Right ventricle myocardium inferior (tissue), 1 donor: Measurements from ENCODE around the gene FOLR2. TPM values are rescaled to one million over a fixed set of nuclear protein-coding genes. Genes with fewer than 3 reads are reported as not detected.
"Not testable (repeated sequence)": the region's sequence is repeated elsewhere in the genome, so short reads cannot be mapped to it uniquely, and the experiment has no call there.

ENCODE experiments used
- ATAC-seq: fragments of 200-7000 bp; cut with Tn5 transposase; one replicate; pipeline ENCODE4 v1.9.1; 2020; ENCODE audit warnings: mild to moderate bottlenecking, moderate library complexity
- DNase-seq: peaks from one replicate; pipeline ENCODE4 v3.0.0; 2021; ENCODE audit errors: missing footprints
- intact Hi-C: fragments of 100-400 bp; cut with DNase I; formaldehyde crosslinking; loops from one replicate; pipeline ENCODE4 v1.11.0; 2022
- total RNA-seq: library from RNA; stranded (reverse); fragmentation: NEBNext Ultra II Directional; extraction: Animal tissue kit (Norgen Biotek cat#: 25700); gene quantifications from one replicate; pipeline ENCODE4 v1.2.1, GENCODE V29; 2021
- donor health status: DM: no; HTN: yes; CAD: no; lungs with severe emphysema.

The FOLR2 gene
- total RNA-seq, 1 donor from 2014 or later, result 33.1 TPM

DNA sequence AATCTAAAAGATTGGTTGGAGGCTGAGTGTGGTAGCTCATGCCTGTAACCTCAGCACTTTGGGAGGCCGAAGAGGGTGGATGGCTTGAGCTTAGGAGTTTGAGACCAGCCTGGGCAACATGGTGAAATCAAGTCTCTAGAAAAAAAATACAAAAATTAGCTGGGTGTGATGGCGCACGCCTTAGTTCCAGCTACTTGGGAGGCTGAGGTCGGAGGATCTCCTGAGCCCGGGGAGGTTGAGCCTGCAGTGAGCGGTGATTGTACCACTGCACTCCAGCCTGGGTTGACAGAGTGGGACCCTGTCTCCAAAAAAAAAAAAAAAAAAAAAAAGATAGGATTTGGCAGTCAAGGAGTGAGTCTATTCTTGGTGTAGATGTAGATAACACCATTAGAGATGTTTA is 14.0 kb upstream of the FOLR2 start:
- ATAC-seq (no peak), DNase-seq (no peak)
- intact Hi-C loops, result no loop called here

GRCh38 chr11:72203163-72203562 is 13.4 kb upstream of the FOLR2 start:
- ATAC-seq, result no peak
- DNase-seq, result no peak
- intact Hi-C loops, result no loop called here

GRCh38 chr11:72204886-72205285 is 11.7 kb upstream of the FOLR2 start:
- ATAC-seq, result no peak
- intact Hi-C loops, result no loop called here
- DNase-seq, result no peak

DNA sequence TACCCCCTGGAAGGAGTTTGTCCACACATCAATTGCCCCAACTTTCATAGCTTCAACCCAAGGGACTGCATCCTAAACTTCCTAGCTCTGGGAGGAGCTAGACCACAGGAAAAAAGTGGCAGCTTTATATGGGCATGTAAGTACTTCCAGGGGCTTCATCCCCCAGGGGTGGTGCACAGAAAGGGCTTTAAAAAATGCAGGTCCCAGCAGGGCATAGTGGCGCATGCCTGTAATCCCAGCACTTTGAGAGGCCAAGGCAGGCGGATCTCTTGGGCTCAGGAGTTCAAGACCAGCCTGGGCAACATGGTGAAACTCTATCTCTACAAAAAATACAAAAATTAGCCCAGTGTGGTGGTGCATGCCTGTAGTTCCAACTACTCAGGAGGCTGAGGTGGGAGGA is 9.8 kb upstream of the FOLR2 start:
- DNase-seq, ATAC-seq, intact Hi-C loops: not testable (repeated sequence)

- DNase-seq, result no peak
- ATAC-seq, result no peak
- intact Hi-C loops, result no loop called here
Measured at GRCh38 chr11:72208281-72208680, 8.3 kb upstream of the FOLR2 start.

DNA sequence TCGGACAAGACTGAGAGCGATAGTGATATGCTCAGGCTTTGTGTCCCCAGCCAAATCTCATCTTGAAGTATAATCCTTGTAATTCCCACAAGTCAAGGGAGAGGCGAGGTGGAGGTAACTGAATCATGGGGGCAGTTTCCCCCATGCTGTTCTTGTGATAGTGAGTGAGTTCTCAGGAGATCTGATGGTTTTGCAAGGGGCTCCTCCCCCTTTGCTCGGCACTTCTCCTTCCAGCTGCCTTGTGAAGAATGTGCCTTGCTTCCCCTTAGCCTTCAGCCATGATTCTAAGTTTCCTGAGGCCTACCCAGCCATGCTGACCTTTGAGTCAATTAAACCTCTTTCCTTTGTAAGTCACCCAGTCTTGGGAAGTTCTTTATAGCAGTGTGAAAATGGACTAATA is 7.5 kb upstream of the FOLR2 start:
- ATAC-seq (no peak), DNase-seq (no peak)
- intact Hi-C loops, result no loop called here

- intact Hi-C loops, result no loop called here
- ATAC-seq (peak; percentile 27), DNase-seq (no peak)
Measured at GRCh38 chr11:72217841-72218240, 1.2 kb downstream of the FOLR2 start.

DNA sequence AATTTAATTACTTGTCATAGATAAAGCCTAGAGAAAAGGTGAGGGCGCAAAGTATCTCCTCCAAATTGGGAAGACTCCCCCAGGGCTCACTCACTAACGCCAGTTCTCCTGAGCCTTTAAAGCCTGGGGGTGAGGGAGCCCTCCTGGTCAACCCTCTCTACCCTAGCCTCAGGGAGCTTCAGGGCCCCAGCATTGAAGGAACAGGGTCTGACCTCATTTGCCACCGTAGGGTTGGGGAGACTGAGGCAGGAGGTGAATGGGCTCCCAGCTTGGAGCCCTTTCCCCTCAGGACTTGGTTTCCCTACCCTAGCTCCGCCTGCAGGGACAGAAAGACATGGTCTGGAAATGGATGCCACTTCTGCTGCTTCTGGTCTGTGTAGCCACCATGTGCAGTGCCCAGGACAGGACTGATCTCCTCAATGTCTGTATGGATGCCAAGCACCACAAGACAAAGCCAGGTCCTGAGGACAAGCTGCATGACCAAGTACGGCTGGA is 1.7 kb downstream of the FOLR2 start:
- DNase-seq (no peak), ATAC-seq (no peak)
- intact Hi-C loops, result no loop called here

- ATAC-seq (no peak), DNase-seq (peak; percentile 20)
- intact Hi-C loops, result loop anchor here (5.0 kb wide), 2 partner anchors 196 to 294 kb away; partner anchors contain the start of genes RNF121 and XNDC1N
Measured at GRCh38 chr11:72220696-72221363, 4.2 kb downstream of the FOLR2 start.

DNA sequence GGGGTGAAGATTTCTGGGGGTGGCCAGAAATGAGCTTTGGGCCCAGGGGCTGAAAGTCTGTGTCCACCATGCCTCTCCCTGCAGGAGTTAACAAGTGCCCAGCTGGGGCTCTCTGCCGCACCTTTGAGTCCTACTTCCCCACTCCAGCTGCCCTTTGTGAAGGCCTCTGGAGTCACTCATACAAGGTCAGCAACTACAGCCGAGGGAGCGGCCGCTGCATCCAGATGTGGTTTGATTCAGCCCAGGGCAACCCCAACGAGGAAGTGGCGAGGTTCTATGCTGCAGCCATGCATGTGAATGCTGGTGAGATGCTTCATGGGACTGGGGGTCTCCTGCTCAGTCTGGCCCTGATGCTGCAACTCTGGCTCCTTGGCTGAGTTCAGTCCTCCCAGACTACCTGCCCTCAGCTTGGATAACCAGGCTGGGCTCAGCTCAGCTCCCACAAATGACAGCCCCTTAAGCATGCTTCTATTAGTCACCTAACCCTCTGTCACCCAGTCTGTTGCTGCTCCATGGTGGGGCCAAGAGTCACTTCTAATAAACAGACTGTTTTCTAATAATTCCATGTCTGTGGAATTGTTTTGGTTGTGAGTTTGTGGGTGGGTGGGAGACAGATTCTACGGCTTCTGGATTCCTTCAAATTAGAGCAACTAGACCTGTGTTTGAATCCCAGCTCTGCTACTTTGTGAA is 4.9 kb downstream of the FOLR2 start:
- ATAC-seq, result no peak
- DNase-seq, result peak; percentile 78
- intact Hi-C loops, result loop anchor here (2.0 to 5.0 kb wide), 3 partner anchors 119 to 294 kb away; partner anchors contain the start of genes LAMTOR1, RNF121 and XNDC1N

- ATAC-seq (no peak), DNase-seq (peak; percentile 32)
- intact Hi-C loops, result loop anchor here (2.0 to 5.0 kb wide), 3 partner anchors 119 to 295 kb away; partner anchors contain the start of genes LAMTOR1, RNF121 and XNDC1N
Measured at GRCh38 chr11:72222106-72222891, 5.7 kb downstream of the FOLR2 start.

DNA sequence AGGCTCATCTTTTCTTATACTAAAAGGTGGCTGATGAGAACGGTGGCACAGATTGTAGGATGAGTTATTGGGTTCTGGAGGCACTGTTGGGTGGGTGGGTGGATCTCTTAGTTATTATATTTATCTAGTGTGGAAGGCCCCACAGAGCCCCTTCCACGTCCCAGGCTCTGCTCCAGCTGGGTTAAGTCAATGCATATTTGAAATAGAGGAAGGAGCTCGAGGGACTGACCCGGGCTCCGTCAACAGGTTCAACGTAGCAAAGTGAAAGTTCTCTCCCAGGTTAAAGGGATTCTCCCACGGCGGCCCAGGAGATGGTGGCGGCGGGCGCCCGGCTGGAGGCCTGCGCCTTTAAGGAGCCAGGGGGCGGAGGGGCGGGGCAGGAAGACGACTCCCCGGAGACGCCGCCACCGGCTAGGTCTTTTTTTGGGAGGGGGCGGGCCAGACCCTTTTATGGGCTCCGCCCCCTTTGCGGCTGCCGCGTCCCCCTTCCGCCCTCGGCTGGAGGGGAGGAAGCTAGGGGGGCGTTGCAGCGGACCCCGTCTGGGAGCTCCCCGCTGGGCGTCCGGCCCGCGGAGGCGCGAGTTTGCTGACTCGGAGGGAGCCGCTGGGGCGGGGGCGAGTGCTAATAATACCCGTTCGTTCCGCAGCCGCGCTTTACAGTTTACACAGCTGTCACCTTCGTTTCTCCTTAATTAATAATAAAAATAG is 6.5 kb downstream of the FOLR2 start:
- peak; percentile 97 for DNase-seq
- peak; percentile 91 for ATAC-seq
- intact Hi-C loops, result loop anchor here (2.0 to 5.0 kb wide), 3 partner anchors 120 to 296 kb away; partner anchors contain the start of genes LAMTOR1, RNF121 and XNDC1N

DNA sequence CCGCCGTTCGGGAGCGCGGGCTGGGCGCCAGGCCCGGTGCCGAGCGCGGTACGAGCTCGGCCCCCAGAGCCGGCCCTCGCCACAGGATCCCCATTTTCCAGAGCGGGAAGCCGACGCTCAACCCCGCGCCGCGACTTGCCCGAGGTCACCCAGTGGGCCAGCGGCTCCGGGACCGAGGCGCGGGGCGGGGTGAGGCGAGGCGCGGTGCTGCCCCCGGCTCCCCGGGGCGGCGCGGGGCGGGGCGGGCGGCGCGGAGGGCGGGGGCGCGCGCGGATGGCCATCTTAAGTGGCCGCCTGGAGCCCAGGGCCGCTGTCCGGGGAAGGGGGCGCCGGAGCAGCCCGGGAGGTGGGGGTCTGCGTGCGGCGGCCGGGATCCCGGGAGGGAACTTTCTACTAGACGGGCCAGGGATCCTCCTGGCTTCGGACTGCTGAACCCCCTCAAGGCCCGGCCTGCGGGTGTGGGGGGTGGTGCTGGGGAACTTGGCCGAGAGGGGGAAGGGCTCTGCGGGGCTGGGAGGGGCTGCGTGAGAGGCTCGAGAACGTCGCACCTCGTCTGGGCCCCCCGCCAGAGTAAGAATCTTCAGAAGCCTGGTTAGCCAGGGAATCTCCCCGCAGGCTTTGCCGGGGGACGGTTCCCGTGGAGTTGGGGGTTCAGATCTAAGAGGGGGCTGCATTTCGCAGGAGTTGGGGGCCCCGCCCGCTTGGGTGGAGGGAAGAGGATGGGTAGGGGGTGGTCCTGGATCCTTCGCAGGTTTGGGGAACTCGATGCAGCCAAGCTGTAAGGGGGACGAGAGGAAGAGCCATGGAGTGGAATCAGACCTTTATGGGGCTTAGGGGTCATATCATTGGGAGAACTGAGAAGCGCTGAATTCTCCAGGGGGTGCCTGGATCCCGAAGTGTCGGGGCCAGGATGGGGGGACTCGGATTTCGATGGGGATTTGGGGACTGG is 7.3 kb downstream of the FOLR2 start:
- ATAC-seq (peak; percentile 85), DNase-seq (peak; percentile 89)
- intact Hi-C loops, result loop anchor here (2.0 to 5.0 kb wide), 3 partner anchors 121 to 297 kb away; partner anchors contain the start of genes LAMTOR1, RNF121 and XNDC1N

GRCh38 chr11:72224564-72225410 is 8.2 kb downstream of the FOLR2 start, which contains the start of gene INPPL1:
Gene INPPL1 (plus strand): TSS chr11:72224767. CDS start chr11:72224985, 218 bp downstream.
- ATAC-seq (no peak), DNase-seq (peak; percentile 80)
- intact Hi-C loops, result loop anchor here (5.0 kb wide), 2 partner anchors 193 to 297 kb away; partner anchors contain the start of genes RNF121 and XNDC1N

GRCh38 chr11:72225411-72225951 is 8.9 kb downstream of the FOLR2 start:
- ATAC-seq (no peak), DNase-seq (no peak)
- intact Hi-C loops, result no loop called here

DNA sequence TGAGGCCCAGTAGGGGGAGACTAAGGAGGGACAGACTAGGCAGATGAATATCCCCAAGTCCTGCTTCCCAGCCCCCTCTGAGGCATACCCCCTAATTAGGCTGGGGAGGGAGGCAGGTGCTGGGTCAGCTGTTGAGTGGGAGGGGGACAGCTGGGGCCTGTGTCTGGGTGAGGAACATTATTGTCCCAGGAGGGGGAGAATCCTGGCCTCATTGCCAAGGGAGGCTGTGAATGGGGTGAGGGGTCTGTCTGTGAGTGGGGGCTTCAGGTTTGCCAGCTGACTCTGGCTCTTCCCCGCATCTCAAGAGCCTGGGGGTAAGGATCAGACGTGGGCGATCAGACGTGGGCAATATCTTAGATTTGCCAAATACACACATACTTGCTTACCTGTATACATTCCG is 10.1 kb downstream of the FOLR2 start:
- intact Hi-C loops, result no loop called here
- ATAC-seq, result no peak
- DNase-seq, result no peak
